GM23338 (cell line): Measurements from ENCODE around the gene CAPN15. TPM values are rescaled to one million over a fixed set of nuclear protein-coding genes. Genes with fewer than 3 reads are reported as not detected.

ENCODE experiments used
- ATAC-seq: fragments of 200-7000 bp; cut with Tn5 transposase; 3 replicates; pipeline ENCODE4 v1.9.1; 2020
- DNase-seq: peaks from one replicate; pipeline ENCODE4 v3.0.0-alpha.2; 2015; ENCODE audit warnings: low spot score
- H2AFZ ChIP-seq: fragments of 200-600 bp; sonication (generic); 2 replicates; pipeline ENCODE4 v1.8.0; 2016; ENCODE audit warnings: antibody characterized with exemption, mild to moderate bottlenecking, moderate library complexity
- H3F3A ChIP-seq: fragments of 200-600 bp; sonication (generic); replicated peaks from 2 replicates; pipeline ENCODE4 v1.8.0; 2017; ENCODE audit warnings: antibody characterized with exemption, mixed run types, low read depth
- H3K27ac ChIP-seq: fragments of 200-600 bp; sonication (generic); 2 replicates; pipeline ENCODE4 v1.6.1; 2016; ENCODE audit warnings: low read depth
- H3K27me3 ChIP-seq: fragments of 200-600 bp; sonication (generic); 2 replicates; pipeline ENCODE4 v1.8.0; 2016; ENCODE audit warnings: mild to moderate bottlenecking, mixed run types, moderate library complexity; ENCODE audit not compliant: insufficient read depth
- H3K36me3 ChIP-seq: fragments of 200-600 bp; sonication (generic); 2 replicates; pipeline ENCODE4 v1.8.0; 2016; ENCODE audit warnings: mild to moderate bottlenecking; ENCODE audit not compliant: insufficient read depth
- H3K4me1 ChIP-seq: fragments of 200-600 bp; sonication (generic); 2 replicates; pipeline ENCODE4 v1.8.0; 2016; ENCODE audit warnings: mild to moderate bottlenecking, moderate library complexity; ENCODE audit not compliant: insufficient read depth
- H3K4me2 ChIP-seq: fragments of 200-600 bp; sonication (generic); 2 replicates; pipeline ENCODE4 v1.7.1; 2017; ENCODE audit warnings: mixed run types
- H3K4me3 ChIP-seq: fragments of 200-600 bp; sonication (generic); 2 replicates; pipeline ENCODE4 v1.6.1; 2016; ENCODE audit warnings: mixed run types
- H3K79me2 ChIP-seq: fragments of 200-600 bp; sonication (generic); replicated peaks from 2 replicates; pipeline ENCODE4 v1.8.0; 2017; ENCODE audit warnings: mild to moderate bottlenecking; ENCODE audit not compliant: insufficient read depth
- H3K9me2 ChIP-seq: fragments of 200-600 bp; sonication (generic); 2 replicates; pipeline ENCODE4 v1.8.0; 2017; ENCODE audit not compliant: insufficient read depth
- H4K20me1 ChIP-seq: fragments of 200-600 bp; sonication (generic); replicated peaks from 2 replicates; pipeline ENCODE4 v1.8.0; 2017; ENCODE audit warnings: mild to moderate bottlenecking; ENCODE audit not compliant: insufficient read depth
- H3K27ac Mint-ChIP-seq: 2 replicates; pipeline ENCODE4 v1.8.0; 2020; ENCODE audit warnings: inconsistent platforms, mild to moderate bottlenecking, moderate library complexity, mixed read lengths
- H3K27me3 Mint-ChIP-seq: 3 replicates; pipeline ENCODE4 v1.8.0; 2022; ENCODE audit warnings: low read depth, mild to moderate bottlenecking, moderate library complexity, mixed read lengths, inconsistent platforms; ENCODE audit not compliant: insufficient read depth, poor library complexity
- H3K36me3 Mint-ChIP-seq: 3 replicates; pipeline ENCODE4 v1.8.0; 2021; ENCODE audit warnings: low read depth, mild to moderate bottlenecking, inconsistent platforms, moderate library complexity, mixed read lengths
- H3K4me1 Mint-ChIP-seq: 3 replicates; pipeline ENCODE4 v1.8.0; 2020; ENCODE audit warnings: mild to moderate bottlenecking, inconsistent platforms, mixed read lengths
- H3K4me3 Mint-ChIP-seq: 3 replicates; pipeline ENCODE4 v1.8.0; 2021; ENCODE audit warnings: moderate library complexity, mild to moderate bottlenecking, inconsistent platforms, mixed read lengths
- H3K9me3 Mint-ChIP-seq: 3 replicates; pipeline ENCODE4 v1.8.0; 2020; ENCODE audit warnings: moderate library complexity, mild to moderate bottlenecking, inconsistent platforms, mixed read lengths
- CTCF ChIP-seq, 2 experiments: fragments of 200-600 bp in 1 of 2; sonication (generic) in 1 of 2; conservative IDR thresholded peaks; 2 replicates each; pipeline versions ENCODE4 v1.5.1 to v1.6.1; 2016 to 2017; ENCODE audit warnings: antibody characterized with exemption in 2 of 2, low read depth in 2 of 2, mild to moderate bottlenecking in 2 of 2, moderate library complexity in 1 of 2
- ETS1 ChIP-seq: IDR thresholded peaks from 2 replicates; pipeline ENCODE4 v1.6.1; 2016; ENCODE audit warnings: antibody characterized with exemption
- EZH2 ChIP-seq: fragments of 200-600 bp; sonication (generic); IDR thresholded peaks from one replicate; pipeline ENCODE4 v1.8.0; 2017; ENCODE audit warnings: antibody characterized with exemption, mild to moderate bottlenecking, low read depth; ENCODE audit not compliant: unreplicated experiment
- EZH2phosphoT487 ChIP-seq: fragments of 200-600 bp; sonication (generic); IDR thresholded peaks from one replicate; pipeline ENCODE4 v1.8.1; 2018; ENCODE audit warnings: antibody characterized with exemption; ENCODE audit not compliant: unreplicated experiment
- JUNB ChIP-seq: IDR thresholded peaks from one replicate; pipeline ENCODE4 v1.6.1; 2016; ENCODE audit warnings: antibody characterized with exemption; ENCODE audit not compliant: unreplicated experiment
- REST ChIP-seq: IDR thresholded peaks from one replicate; pipeline ENCODE4 v1.6.1; 2018; ENCODE audit warnings: antibody characterized with exemption; ENCODE audit not compliant: unreplicated experiment
- STAT1 ChIP-seq: IDR thresholded peaks from one replicate; pipeline ENCODE4 v1.6.1; 2016; ENCODE audit warnings: antibody characterized with exemption; ENCODE audit not compliant: unreplicated experiment
- ZNF114 ChIP-seq: fragments of 250-450 bp; sonication (Bioruptor Pico); IDR thresholded peaks from 2 replicates; pipeline ENCODE4 v1.5.0; 2020; ENCODE audit warnings: mild to moderate bottlenecking, moderate library complexity
- ZNF331 ChIP-seq: fragments of 250-450 bp; sonication (Bioruptor Pico); IDR thresholded peaks from 2 replicates; pipeline ENCODE4 v1.5.0; 2020; ENCODE audit warnings: low read depth, mild to moderate bottlenecking, moderate library complexity
- polyA plus RNA-seq: library from polyadenylated mRNA; unstranded; fragments of >200 nt; fragmentation: Nextera tagmentation; extraction: Ambion mirVana; gene quantifications from 2 replicates; pipeline ENCODE4 v1.2.1, GENCODE V29; 2016
- total RNA-seq: library from RNA; depleted of rRNA; stranded (reverse); fragments of >200 nt; shearing (Covaris generic); gene quantifications from 2 replicates; pipeline ENCODE4 v1.2.3, GENCODE V29; 2014

CAPN15 gene
- total and polyA plus RNA-seq, 2 experiments from 2014 or later, result 27.3 to 164 TPM

- TF ChIP-seq STAT1 (no peak), ZNF331 (no peak), EZH2 (no peak)
- no peak overlapping the region for H2AFZ ChIP-seq
- no peaks in the 10 kb centered on the region for H3K36me3 ChIP-seq
- ATAC-seq, result no peak
- H3K27me3 ChIP-seq, result no peaks in the 10 kb centered on the region
- no peak overlapping the region for H3K4me3 ChIP-seq
- peaks cover 2% of the 10 kb centered on the region for H3K27me3 Mint-ChIP-seq
- H3K4me2 ChIP-seq, result no peak overlapping the region
- H3K9me3 Mint-ChIP-seq, result peaks cover 4% of the 10 kb centered on the region; the same call in 1 of the 3 replicates
- peaks cover 26% of the 10 kb centered on the region for H3K79me2 ChIP-seq
- H3K9me2 ChIP-seq, result no peaks in the 10 kb centered on the region
- no peak overlapping the region for H3K27ac ChIP-seq
- H3K4me1 Mint-ChIP-seq, result no peaks in the 10 kb centered on the region
- 0 out of 2 replicates have a peak, but pooled peaks cover 3% of the 10 kb centered on the region for H3F3A ChIP-seq
- H3K4me1 ChIP-seq, result no peaks in the 10 kb centered on the region
- 0 out of 2 replicates have a peak, but pooled peaks cover under 1% of the 10 kb centered on the region for H4K20me1 ChIP-seq
- H3K4me3 Mint-ChIP-seq, result no peak overlapping the region
- H3K27ac Mint-ChIP-seq, result no peak overlapping the region
- no peaks in the 10 kb centered on the region for H3K36me3 Mint-ChIP-seq
- DNase-seq, result no peak
These were observed 17.0 kb downstream of the CAPN15 start for GRCh38 chr16:544517-544916.

- H3K4me3 ChIP-seq, result no peak overlapping the region
- H3K4me1 ChIP-seq, result no peaks in the 10 kb centered on the region
- ATAC-seq (peak; percentile 55), DNase-seq (peak; percentile 71)
- no peak overlapping the region for H2AFZ ChIP-seq
- Mint-ChIP-seq H3K36me3 (no peaks in the 10 kb centered on the region), H3K4me3 (no peak overlapping the region), H3K27me3 (peaks cover 2% of the 10 kb centered on the region), H3K4me1 (no peaks in the 10 kb centered on the region), H3K27ac (no peak overlapping the region), H3K9me3 (peaks cover 4% of the 10 kb centered on the region; the same call in 1 of the 3 replicates)
- no peak overlapping the region for H3K4me2 ChIP-seq
- H3K27me3 ChIP-seq, result no peaks in the 10 kb centered on the region
- no peak overlapping the region for H3K27ac ChIP-seq
- H3F3A ChIP-seq, result 0 out of 2 replicates have a peak, but pooled peaks cover 3% of the 10 kb centered on the region
- no peaks in the 10 kb centered on the region for H3K9me2 ChIP-seq
- H3K36me3 ChIP-seq, result no peaks in the 10 kb centered on the region
- TF ChIP-seq EZH2phosphoT487 (no peak), CTCF (conservative IDR thresholded peaks at IDR 0.05; ENCODE audit: low read depth in 2 of 2) (peak; percentile 41 to 64)
- H3K79me2 ChIP-seq, result peaks cover 13% of the 10 kb centered on the region
- H4K20me1 ChIP-seq, result no peaks in the 10 kb centered on the region
These were observed 19.6 kb downstream of the CAPN15 start for GRCh38 chr16:546909-547770.

- Histone ChIP-seq H3K27me3 (no peaks in the 10 kb centered on the region), H3K36me3 (no peaks in the 10 kb centered on the region), H3K79me2 (0 out of 2 replicates have a peak, but pooled peaks cover 3% of the 10 kb centered on the region), H3K4me1 (no peaks in the 10 kb centered on the region), H3K9me2 (no peaks in the 10 kb centered on the region), H3K27ac (no peak overlapping the region), H4K20me1 (no peaks in the 10 kb centered on the region), H2AFZ (no peak overlapping the region), H3F3A (0 out of 2 replicates have a peak, but pooled peaks cover 3% of the 10 kb centered on the region), H3K4me3 (no peak overlapping the region), H3K4me2 (no peak overlapping the region)
- no peak for DNase-seq
- H3K4me1 Mint-ChIP-seq, result no peaks in the 10 kb centered on the region
- no peaks in the 10 kb centered on the region for H3K9me3 Mint-ChIP-seq
- H3K27me3 Mint-ChIP-seq, result peaks cover 2% of the 10 kb centered on the region
- H3K36me3 Mint-ChIP-seq, result no peaks in the 10 kb centered on the region
- H3K27ac Mint-ChIP-seq, result no peak overlapping the region
- H3K4me3 Mint-ChIP-seq, result no peak overlapping the region
- ATAC-seq, result no peak
- no peak for TF ChIP-seq EZH2
- no peak for TF ChIP-seq STAT1
- no peak for TF ChIP-seq ZNF114
- no peak for TF ChIP-seq REST
- no peak for TF ChIP-seq ETS1
- no peak for TF ChIP-seq ZNF331
- TF ChIP-seq JUNB, result no peak
- no peak for TF ChIP-seq CTCF (conservative IDR thresholded peaks at IDR 0.05; ENCODE audit: low read depth in 2 of 2)
These were observed 21.1 kb downstream of the CAPN15 start for GRCh38 chr16:548586-548985.
